Measurements from ENCODE around the gene TMEM174. TPM values are rescaled to one million over a fixed set of nuclear protein-coding genes. Genes with fewer than 3 reads are reported as not detected.

The TMEM174 gene, protein sequence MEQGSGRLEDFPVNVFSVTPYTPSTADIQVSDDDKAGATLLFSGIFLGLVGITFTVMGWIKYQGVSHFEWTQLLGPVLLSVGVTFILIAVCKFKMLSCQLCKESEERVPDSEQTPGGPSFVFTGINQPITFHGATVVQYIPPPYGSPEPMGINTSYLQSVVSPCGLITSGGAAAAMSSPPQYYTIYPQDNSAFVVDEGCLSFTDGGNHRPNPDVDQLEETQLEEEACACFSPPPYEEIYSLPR
- total RNA-seq (not detected in 2 replicates), polyA plus RNA-seq (not detected in 2 replicates), polyA minus RNA-seq (ENCODE audit: low replicate concordance) (not detected in 2 replicates)
- not detected in 2 replicates for polyA plus RNA-seq (2012)

DNA sequence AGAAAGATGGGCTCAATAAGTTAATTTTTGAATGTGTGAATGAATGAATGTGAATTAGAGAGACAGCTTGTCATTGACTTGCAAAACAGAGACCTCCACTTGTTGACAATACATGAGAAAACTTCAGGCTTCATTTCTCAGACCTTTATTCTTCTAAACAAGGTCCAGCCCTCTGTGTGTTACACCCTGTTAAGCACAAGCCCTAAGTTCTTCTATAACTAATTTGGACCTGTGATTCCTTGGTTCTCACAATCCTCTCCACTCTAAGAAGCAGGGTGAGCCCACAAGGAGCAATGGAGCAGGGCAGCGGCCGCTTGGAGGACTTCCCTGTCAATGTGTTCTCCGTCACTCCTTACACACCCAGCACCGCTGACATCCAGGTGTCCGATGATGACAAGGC is at the start of gene TMEM174:
TMEM174 (plus strand) TSS at position 243 of the 400 bp plus-strand sequence; CDS start at position 294, 51 bp downstream.
- no peaks in the 10 kb centered on the region for H4K20me1 ChIP-seq (ENCODE audit: control insufficient read depth, extremely low read depth, insufficient read depth, low read length)
- peaks cover 25% of the 10 kb centered on the region for H3K27me3 ChIP-seq (ENCODE audit: control insufficient read depth, insufficient read depth, low read length)
- TF ChIP-seq CTCF (conservative IDR thresholded peaks at IDR 0.05 in 1 of 2, IDR thresholded peaks at IDR 0.05 in 1 of 2; ENCODE audit: low read depth in 1 of 2, low read length in 2 of 2): no peak
- no peak for TF ChIP-seq EZH2 (IDR thresholded peaks at IDR 0.05; ENCODE audit: low read length, missing control alignments)
- no peak within 1 kb of the TSS for H3K4me3 ChIP-seq (replicated peaks in 1 of 4; ENCODE audit: control extremely low read depth in 1 of 4, insufficient read depth in 1 of 4, low read depth in 3 of 4, low read length in 4 of 4)
- no peaks in the 10 kb centered on the region for H3K79me2 ChIP-seq (ENCODE audit: control insufficient read depth, insufficient read depth, low read length)
- H3K4me2 ChIP-seq (ENCODE audit: extremely low read depth, insufficient read depth, low read length): no peak within 1 kb of the TSS
- H3K9ac ChIP-seq (ENCODE audit: insufficient read depth, low read length): no peak within 1 kb of the TSS
- DNase-seq (ENCODE audit: low read depth in 2 of 2): no peak
- no peaks in the 10 kb centered on the region for H3K4me1 ChIP-seq (ENCODE audit: control insufficient read depth, extremely low read depth, insufficient read depth, low read length)
- no peak within 1 kb of the TSS for H3K27ac ChIP-seq (ENCODE audit: insufficient read depth, low read length)
- no peak within 1 kb of the TSS for H2AFZ ChIP-seq (ENCODE audit: low read length)
- H3K9me3 ChIP-seq (ENCODE audit: control insufficient read depth, insufficient read depth, low read depth, low read length): no peaks in the 10 kb centered on the region
- no peaks in the 10 kb centered on the region for H3K36me3 ChIP-seq (ENCODE audit: control insufficient read depth, insufficient read depth, low read length)

DNA sequence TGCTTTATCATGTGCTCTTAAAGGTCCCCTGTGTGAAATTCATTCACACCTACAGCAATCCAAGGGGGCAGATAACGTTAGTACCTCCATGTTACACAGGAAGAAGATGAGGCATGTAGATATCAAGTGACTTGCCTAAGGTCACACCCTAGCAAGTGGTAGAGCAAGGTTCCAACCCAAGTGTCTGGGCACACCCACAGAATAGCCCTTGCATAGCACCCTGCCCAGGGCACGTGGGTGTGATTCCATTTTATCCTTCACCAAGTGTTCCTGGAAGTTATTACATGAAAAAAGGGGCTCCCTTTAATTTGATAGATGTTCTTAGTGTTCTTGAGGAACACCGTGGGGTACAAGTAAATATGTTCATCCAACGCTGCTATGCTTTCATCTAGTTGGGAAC is 47.7 kb upstream of the TMEM174 start:
- Histone ChIP-seq H3K36me3 (ENCODE audit: control insufficient read depth, insufficient read depth, low read length) (no peaks in the 10 kb centered on the region), H3K9me3 (ENCODE audit: control insufficient read depth, insufficient read depth, low read depth, low read length) (no peaks in the 10 kb centered on the region), H3K9ac (ENCODE audit: insufficient read depth, low read length) (no peak overlapping the region), H3K4me3 (replicated peaks in 1 of 4; ENCODE audit: control extremely low read depth in 1 of 4, insufficient read depth in 1 of 4, low read depth in 3 of 4, low read length in 4 of 4) (no peak overlapping the region), H3K79me2 (ENCODE audit: control insufficient read depth, insufficient read depth, low read length) (no peaks in the 10 kb centered on the region), H3K4me2 (ENCODE audit: extremely low read depth, insufficient read depth, low read length) (no peak overlapping the region), H3K27me3 (ENCODE audit: control insufficient read depth, insufficient read depth, low read length) (no peaks in the 10 kb centered on the region), H3K27ac (ENCODE audit: insufficient read depth, low read length) (no peak overlapping the region), H3K4me1 (ENCODE audit: control insufficient read depth, extremely low read depth, insufficient read depth, low read length) (no peaks in the 10 kb centered on the region), H4K20me1 (ENCODE audit: control insufficient read depth, extremely low read depth, insufficient read depth, low read length) (no peaks in the 10 kb centered on the region), H2AFZ (ENCODE audit: low read length) (no peak overlapping the region)
- TF ChIP-seq EZH2 (IDR thresholded peaks at IDR 0.05; ENCODE audit: low read length, missing control alignments) (no peak), CTCF (conservative IDR thresholded peaks at IDR 0.05 in 1 of 2, IDR thresholded peaks at IDR 0.05 in 1 of 2; ENCODE audit: low read depth in 1 of 2, low read length in 2 of 2) (no peak)
- no peak for DNase-seq (ENCODE audit: low read depth in 2 of 2)

DNA sequence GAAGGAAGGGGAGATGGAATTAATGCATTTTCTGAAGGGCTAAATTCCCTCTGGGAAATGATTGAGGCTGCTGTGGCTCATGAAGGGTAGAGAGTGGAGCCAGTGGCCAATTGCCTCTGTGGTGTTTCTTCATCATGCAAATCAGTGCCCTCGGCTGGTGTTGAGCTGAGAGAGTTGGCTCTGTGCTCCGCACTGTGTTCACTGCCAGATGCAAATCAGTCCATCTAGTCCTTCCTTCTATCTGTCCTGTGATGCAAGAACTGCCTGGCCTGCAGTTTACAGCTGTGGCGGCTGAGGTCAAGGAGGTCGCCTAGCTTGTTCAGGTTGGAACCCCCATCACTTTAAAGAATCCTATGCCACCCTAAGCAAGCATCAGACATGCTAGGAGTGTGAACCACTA is 46.6 kb upstream of the TMEM174 start:
- no peak overlapping the region for H3K27ac ChIP-seq (ENCODE audit: insufficient read depth, low read length)
- no peaks in the 10 kb centered on the region for H3K9me3 ChIP-seq (ENCODE audit: control insufficient read depth, insufficient read depth, low read depth, low read length)
- no peak overlapping the region for H3K4me3 ChIP-seq (replicated peaks in 1 of 4; ENCODE audit: control extremely low read depth in 1 of 4, insufficient read depth in 1 of 4, low read depth in 3 of 4, low read length in 4 of 4)
- no peaks in the 10 kb centered on the region for H3K79me2 ChIP-seq (ENCODE audit: control insufficient read depth, insufficient read depth, low read length)
- H3K9ac ChIP-seq (ENCODE audit: insufficient read depth, low read length): no peak overlapping the region
- H3K4me2 ChIP-seq (ENCODE audit: extremely low read depth, insufficient read depth, low read length): no peak overlapping the region
- no peak for TF ChIP-seq EZH2 (IDR thresholded peaks at IDR 0.05; ENCODE audit: low read length, missing control alignments)
- no peak for TF ChIP-seq CTCF (conservative IDR thresholded peaks at IDR 0.05 in 1 of 2, IDR thresholded peaks at IDR 0.05 in 1 of 2; ENCODE audit: low read depth in 1 of 2, low read length in 2 of 2)
- no peak for DNase-seq (ENCODE audit: low read depth in 2 of 2)
- no peak overlapping the region for H2AFZ ChIP-seq (ENCODE audit: low read length)
- no peaks in the 10 kb centered on the region for H3K27me3 ChIP-seq (ENCODE audit: control insufficient read depth, insufficient read depth, low read length)
- no peaks in the 10 kb centered on the region for H3K4me1 ChIP-seq (ENCODE audit: control insufficient read depth, extremely low read depth, insufficient read depth, low read length)
- H3K36me3 ChIP-seq (ENCODE audit: control insufficient read depth, insufficient read depth, low read length): no peaks in the 10 kb centered on the region
- no peaks in the 10 kb centered on the region for H4K20me1 ChIP-seq (ENCODE audit: control insufficient read depth, extremely low read depth, insufficient read depth, low read length)
